HepG2 (cell line): ENCODE measurements around the gene TTYH2. TPM values are rescaled to one million over a fixed set of nuclear protein-coding genes. Genes with fewer than 3 reads are reported as not detected.

Experiments used
- AKAP8 ChIP-seq: sonication (generic); formaldehyde crosslinking; IDR thresholded peaks from 2 replicates; pipeline ENCODE4 v1.5.1; 2020; ENCODE audit warnings: mild to moderate bottlenecking, missing genetic modification reagents
- ASH2L ChIP-seq: fragments of 300-600, 200-600 bp; sonication (generic); IDR thresholded peaks from 2 replicates; pipeline ENCODE4 v1.7.0; 2017; ENCODE audit warnings: low read depth, mild to moderate bottlenecking, moderate library complexity, mixed read lengths, low read length; ENCODE audit not compliant: insufficient read length
- CSRNP2 ChIP-seq: sonication (generic); formaldehyde crosslinking; conservative IDR thresholded peaks from 2 replicates; pipeline ENCODE4 v1.8.0; 2022; ENCODE audit warnings: low read depth, missing genetic modification reagents
- ELK4 ChIP-seq: sonication (generic); formaldehyde crosslinking; IDR thresholded peaks from 2 replicates; pipeline ENCODE4 v1.9.0; 2021; ENCODE audit warnings: missing genetic modification reagents, borderline replicate concordance
- HHEX ChIP-seq: IDR thresholded peaks from 2 replicates; pipeline ENCODE4 v1.6.1; 2016; ENCODE audit warnings: control low read depth
- MEIS1 ChIP-seq: sonication (generic); formaldehyde crosslinking; IDR thresholded peaks from 2 replicates; pipeline ENCODE4 v1.9.0; 2021; ENCODE audit warnings: mild to moderate bottlenecking, missing genetic modification reagents, moderate library complexity, borderline replicate concordance
- MTA1 ChIP-seq: sonication (generic); formaldehyde crosslinking; IDR thresholded peaks from 2 replicates; pipeline ENCODE4 v1.4.0; 2020; ENCODE audit warnings: missing genetic modification reagents, mild to moderate bottlenecking, borderline replicate concordance
- POGK ChIP-seq: sonication (generic); formaldehyde crosslinking; conservative IDR thresholded peaks from 2 replicates; pipeline ENCODE4 v1.8.0; 2022; ENCODE audit warnings: mild to moderate bottlenecking, moderate library complexity, missing genetic modification reagents
- POLR2G ChIP-seq: fragments of 200-400 bp; formaldehyde crosslinking; IDR thresholded peaks from 2 replicates; pipeline ENCODE4 v1.6.1; 2018; ENCODE audit warnings: mild to moderate bottlenecking, low read depth, low read length, moderate library complexity
- PRDM15 ChIP-seq: sonication (generic); formaldehyde crosslinking; IDR thresholded peaks from 2 replicates; pipeline ENCODE4 v1.4.0; 2020; ENCODE audit warnings: missing genetic modification reagents
- TBX2 ChIP-seq: sonication (generic); formaldehyde crosslinking; IDR thresholded peaks from 2 replicates; pipeline ENCODE4 v1.5.0; 2020; ENCODE audit warnings: missing genetic modification reagents, mild to moderate bottlenecking, borderline replicate concordance
- YEATS2 ChIP-seq: sonication (generic); formaldehyde crosslinking; IDR thresholded peaks from 2 replicates; pipeline ENCODE4 v1.4.0; 2020; ENCODE audit warnings: missing genetic modification reagents, borderline replicate concordance
- ZBTB21 ChIP-seq: sonication (generic); formaldehyde crosslinking; IDR thresholded peaks from 2 replicates; pipeline ENCODE4 v1.4.0; 2020; ENCODE audit warnings: missing genetic modification reagents
- ZNF24 ChIP-seq: fragments of 450-650 bp; IDR thresholded peaks from 2 replicates; pipeline ENCODE4 v1.6.1; 2017; ENCODE audit warnings: antibody characterized with exemption, mild to moderate bottlenecking
- ZNF335 ChIP-seq: sonication (generic); formaldehyde crosslinking; IDR thresholded peaks from 2 replicates; pipeline ENCODE4 v1.4.0; 2020; ENCODE audit warnings: missing genetic modification reagents
- ZNF503 ChIP-seq: sonication (generic); formaldehyde crosslinking; IDR thresholded peaks from 2 replicates; pipeline ENCODE4 v1.4.0; 2020; ENCODE audit warnings: missing genetic modification reagents
- ZNF670 ChIP-seq: sonication (generic); formaldehyde crosslinking; IDR thresholded peaks from 2 replicates; pipeline ENCODE4 v1.8.0; 2022; ENCODE audit warnings: mild to moderate bottlenecking, missing genetic modification reagents, borderline replicate concordance
- polyA plus RNA-seq, 8 experiments: library from polyadenylated mRNA; depleted of rRNA in 3 of 8; stranded (reverse) in 7 of 8; unstranded in 1 of 8; fragments of >200 nt; fragmentation: Illumina TruSeq in 4 of 8; extraction: Trizol in 4 of 8; gene quantifications; 2 replicates each; pipeline versions ENCODE4 v1.2.1 to v1.2.3, GENCODE V29; 2011 to 2016; ENCODE audit warnings: low read depth in 4 of 8, missing spikeins in 1 of 8, mixed read lengths in 1 of 8; ENCODE audit not compliant: insufficient read depth in 1 of 8
- total RNA-seq, 5 experiments: library from RNA; depleted of rRNA; stranded (reverse); fragments of >200 nt; fragmentation: Illumina TruSeq; extraction: Trizol; gene quantifications; 2 replicates each; pipeline ENCODE4 v1.2.3, GENCODE V29; 2016; ENCODE audit warnings: low read depth in 1 of 5

The TTYH2 gene
- total and polyA plus RNA-seq, 2 of the 13 experiments (the other 11 are each of a cell fraction or from before 2014, with no cell fraction given) = 0.77 to 0.96 TPM

GRCh38 chr17:74210191-74211140, 2.9 kb upstream of the TTYH2 start (continued):
- TF ChIP-seq PRDM15 (CRISPR knock-in tag) (no peak), AKAP8 (peak; percentile 63; the same call in 1 of the 2 replicates), ZNF335 (no peak), TBX2 (CRISPR knock-in tag) (peak; percentile 18; the same call in 1 of the 2 replicates), CSRNP2 (CRISPR knock-in tag) (no peak), HHEX (no peak), POGK (peak; percentile 11; the same call in 1 of the 2 replicates), YEATS2 (peak; percentile 68; the same call in 1 of the 2 replicates), ELK4 (CRISPR knock-in tag) (no peak), MTA1 (CRISPR knock-in tag) (no peak), ZBTB21 (CRISPR knock-in tag) (0 out of 2 replicates have a peak, but pooled peaks have one; percentile 21), MEIS1 (CRISPR knock-in tag) (no peak), ZNF503 (CRISPR knock-in tag) (no peak), ZNF24 (0 out of 2 replicates have a peak, but pooled peaks have one; percentile 19), ASH2L (peak; percentile 38), ZNF670 (CRISPR knock-in tag) (no peak), POLR2G (peak; percentile 68)
